Stimulated activated CD4-positive, alpha-beta T cell treated with anti-CD3 and anti-CD28 coated beads, TNF-alpha, amount 100 ng/mL, for 4 hours (primary cell): ENCODE results near the gene CDPF1.

Experiments
- DNase-seq, 3 experiments: peaks; one replicate each; pipeline ENCODE4 v3.0.0-alpha.2; 2020; ENCODE audit warnings: low read depth in 3 of 3

The CDPF1 gene

GRCh38 chr22:46250035-46250782 lies at the start of gene CDPF1:
CDPF1 (minus strand) TSS chr22:46250293; CDS start chr22:46248284, 2,009 bp downstream.
- peak; percentile 83 to 86 (median 83) for DNase-seq

GRCh38 chr22:46299101-46299500 lies 49.0 kb upstream of the CDPF1 start:
- DNase-seq: no peak

- DNase-seq: no peak
Observed at GRCh38 chr22:46297151-46297812, 47.2 kb upstream of the CDPF1 start.

GRCh38 chr22:46296257-46297150 lies 46.4 kb upstream of the CDPF1 start, which contains the start of gene GTSE1:
GTSE1 (plus strand) TSS chr22:46296870; CDS start chr22:46297401, 531 bp downstream.
- peak; percentile 90 to 94 (median 91) for DNase-seq

GRCh38 chr22:46295277-46295971 lies 45.3 kb upstream of the CDPF1 start:
- no peak for DNase-seq

- DNase-seq: no peak
Observed at GRCh38 chr22:46294784-46295183, 44.7 kb upstream of the CDPF1 start.

- no peak for DNase-seq
Observed at GRCh38 chr22:46293577-46294260, 43.6 kb upstream of the CDPF1 start.

- no peak for DNase-seq
Observed at GRCh38 chr22:46292732-46293131, 42.6 kb upstream of the CDPF1 start.

GRCh38 chr22:46292173-46292572 lies 42.1 kb upstream of the CDPF1 start:
- DNase-seq: no peak

- no peak for DNase-seq
Observed at GRCh38 chr22:46290843-46291785, 41.0 kb upstream of the CDPF1 start.

- no peak for DNase-seq
Observed at GRCh38 chr22:46290121-46290842, 40.2 kb upstream of the CDPF1 start.

- DNase-seq: no peak
Observed at GRCh38 chr22:46289244-46289891, 39.3 kb upstream of the CDPF1 start.

GRCh38 chr22:46288846-46289243 lies 38.8 kb upstream of the CDPF1 start:
- no peak for DNase-seq

GRCh38 chr22:46287873-46288751 lies 38.0 kb upstream of the CDPF1 start:
- no peak for DNase-seq

- DNase-seq: no peak
Observed at GRCh38 chr22:46286941-46287872, 37.1 kb upstream of the CDPF1 start.

- DNase-seq: no peak
Observed at GRCh38 chr22:46286006-46286405, 35.9 kb upstream of the CDPF1 start.
